ENCODE data around the gene HNF1B. TPM values are rescaled to one million over a fixed set of nuclear protein-coding genes. Genes with fewer than 3 reads are reported as not detected.

HNF1B gene
- total RNA-seq, 2 donors from 2014 or later = not detected

GRCh38 chr17:37754363-37754762, 9.5 kb upstream of the HNF1B start:
- Histone ChIP-seq H3K27ac (no peak overlapping the region), H3K4me3 (no peak overlapping the region), H3K9me3 (no peaks in the 10 kb centered on the region), H3K27me3 (replicated peaks; ENCODE audit: insufficient read depth) (no peaks in the 10 kb centered on the region), H3K36me3 (no peaks in the 10 kb centered on the region), H3K4me1 (ENCODE audit: control insufficient read depth in 1 of 2, low read depth in 2 of 2) (no peaks in the 10 kb centered on the region)
- DNase-seq (ENCODE audit: low spot score) = no peak
- ATAC-seq (ENCODE audit: insufficient number of reproducible peaks, low FRiP score, low read depth) = no peak
- TF ChIP-seq, protein P1, sequence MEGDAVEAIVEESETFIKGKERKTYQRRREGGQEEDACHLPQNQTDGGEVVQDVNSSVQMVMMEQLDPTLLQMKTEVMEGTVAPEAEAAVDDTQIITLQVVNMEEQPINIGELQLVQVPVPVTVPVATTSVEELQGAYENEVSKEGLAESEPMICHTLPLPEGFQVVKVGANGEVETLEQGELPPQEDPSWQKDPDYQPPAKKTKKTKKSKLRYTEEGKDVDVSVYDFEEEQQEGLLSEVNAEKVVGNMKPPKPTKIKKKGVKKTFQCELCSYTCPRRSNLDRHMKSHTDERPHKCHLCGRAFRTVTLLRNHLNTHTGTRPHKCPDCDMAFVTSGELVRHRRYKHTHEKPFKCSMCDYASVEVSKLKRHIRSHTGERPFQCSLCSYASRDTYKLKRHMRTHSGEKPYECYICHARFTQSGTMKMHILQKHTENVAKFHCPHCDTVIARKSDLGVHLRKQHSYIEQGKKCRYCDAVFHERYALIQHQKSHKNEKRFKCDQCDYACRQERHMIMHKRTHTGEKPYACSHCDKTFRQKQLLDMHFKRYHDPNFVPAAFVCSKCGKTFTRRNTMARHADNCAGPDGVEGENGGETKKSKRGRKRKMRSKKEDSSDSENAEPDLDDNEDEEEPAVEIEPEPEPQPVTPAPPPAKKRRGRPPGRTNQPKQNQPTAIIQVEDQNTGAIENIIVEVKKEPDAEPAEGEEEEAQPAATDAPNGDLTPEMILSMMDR (IDR thresholded peaks at IDR 0.05) = no peak

DNA sequence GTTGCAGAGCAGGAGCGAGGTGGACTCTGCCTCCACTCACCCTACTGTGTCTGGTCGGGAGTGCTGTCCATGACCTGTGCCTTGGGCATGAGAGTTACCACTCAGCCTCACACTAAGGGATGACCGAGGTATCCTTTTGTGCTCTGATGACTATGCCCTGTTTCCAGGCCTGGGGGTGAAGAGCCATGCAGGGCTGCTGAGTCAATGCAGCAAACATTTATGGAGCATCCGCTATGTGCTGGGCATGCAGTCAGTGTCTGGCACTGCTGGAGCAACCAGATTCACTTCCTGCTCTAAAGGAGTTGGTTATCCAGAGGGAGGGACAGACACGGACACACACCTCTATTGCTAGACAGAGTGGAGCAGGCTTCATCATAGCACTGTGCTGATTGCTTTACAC, 7.6 kb upstream of the HNF1B start:
- H3K27ac ChIP-seq = no peak overlapping the region
- TF ChIP-seq, protein P1 (IDR thresholded peaks at IDR 0.05) = no peak
- no peaks in the 10 kb centered on the region for H3K27me3 ChIP-seq (replicated peaks; ENCODE audit: insufficient read depth)

GRCh38 chr17:37750768-37751475, 6.1 kb upstream of the HNF1B start:
- TF ChIP-seq, protein P1 (IDR thresholded peaks at IDR 0.05) = no peak
- H3K27ac ChIP-seq = no peak overlapping the region
- ATAC-seq (ENCODE audit: insufficient number of reproducible peaks, low FRiP score, low read depth) (no peak), DNase-seq (ENCODE audit: low spot score) (no peak)
- H3K27me3 ChIP-seq (replicated peaks; ENCODE audit: insufficient read depth) = no peaks in the 10 kb centered on the region
- no peak overlapping the region for H3K4me3 ChIP-seq
- no peaks in the 10 kb centered on the region for H3K4me1 ChIP-seq (ENCODE audit: control insufficient read depth in 1 of 2, low read depth in 2 of 2)
- no peaks in the 10 kb centered on the region for H3K9me3 ChIP-seq
- H3K36me3 ChIP-seq = no peaks in the 10 kb centered on the region

More for the DNA sequence above, 7.6 kb upstream of the HNF1B start:
- Histone ChIP-seq H3K9me3 (no peaks in the 10 kb centered on the region), H3K4me1 (ENCODE audit: control insufficient read depth in 1 of 2, low read depth in 2 of 2) (no peaks in the 10 kb centered on the region), H3K36me3 (no peaks in the 10 kb centered on the region), H3K4me3 (no peak overlapping the region)
- ATAC-seq (ENCODE audit: insufficient number of reproducible peaks, low FRiP score, low read depth) (no peak), DNase-seq (ENCODE audit: low spot score) (no peak)

DNA sequence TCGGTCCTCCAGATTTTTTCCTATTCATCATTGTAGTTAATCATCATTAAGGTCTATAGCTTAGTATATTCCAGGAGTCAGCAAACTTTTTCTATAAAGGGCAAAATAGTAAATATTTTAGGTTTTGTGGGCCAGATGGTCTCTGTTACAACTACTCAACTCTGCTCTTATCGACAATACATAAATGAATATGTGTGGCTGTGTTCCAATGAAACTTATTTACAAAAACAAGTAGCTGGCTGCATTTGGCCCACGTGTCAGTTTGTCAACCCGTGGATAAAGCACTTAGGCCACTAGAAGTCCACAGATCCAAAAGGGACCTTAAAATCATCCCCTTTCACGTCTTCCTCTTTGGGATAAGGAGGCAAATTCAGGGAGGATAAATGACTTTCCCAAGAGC, 5.4 kb upstream of the HNF1B start:
- ATAC-seq (ENCODE audit: insufficient number of reproducible peaks, low FRiP score, low read depth) = no peak
- TF ChIP-seq, protein P1 (IDR thresholded peaks at IDR 0.05) = no peak
- H3K36me3 ChIP-seq = no peaks in the 10 kb centered on the region
- peaks cover 0 to 1% of the 10 kb centered on the region in 2 donors for H3K4me1 ChIP-seq (ENCODE audit: control insufficient read depth in 1 of 2, low read depth in 2 of 2)
- DNase-seq (ENCODE audit: low spot score) = no peak
- no peak overlapping the region for H3K27ac ChIP-seq
- no peaks in the 10 kb centered on the region for H3K27me3 ChIP-seq (replicated peaks; ENCODE audit: insufficient read depth)
- H3K4me3 ChIP-seq = no peak overlapping the region
- no peaks in the 10 kb centered on the region for H3K9me3 ChIP-seq

DNA sequence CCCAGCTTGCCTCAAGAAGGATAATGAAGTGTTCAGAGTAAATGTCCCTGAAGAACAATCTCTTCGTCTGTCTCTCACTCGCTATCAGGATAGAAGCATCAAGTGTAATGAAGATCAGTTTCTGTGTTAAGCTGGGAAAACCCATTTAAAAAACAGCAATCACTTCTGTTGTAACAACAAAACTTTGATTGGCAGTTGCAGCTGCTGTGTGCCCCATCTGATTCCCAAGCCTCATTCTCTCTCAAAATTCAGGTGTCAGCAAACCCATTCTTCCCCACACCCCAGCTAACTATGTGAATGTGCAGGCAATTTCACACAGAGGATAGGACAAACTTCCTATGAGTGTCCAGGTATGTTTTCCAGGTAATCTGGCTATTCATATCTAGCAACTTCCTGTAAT, 2.4 kb upstream of the HNF1B start:
- Histone ChIP-seq H3K9me3 (no peaks in the 10 kb centered on the region), H3K27me3 (replicated peaks; ENCODE audit: insufficient read depth) (peaks cover 14% of the 10 kb centered on the region)
- TF ChIP-seq, protein P1 (IDR thresholded peaks at IDR 0.05) = no peak

More for the DNA sequence above, 2.4 kb upstream of the HNF1B start:
- no peaks in the 10 kb centered on the region for H3K36me3 ChIP-seq
- H3K4me3 ChIP-seq = no peak overlapping the region
- no peak overlapping the region for H3K27ac ChIP-seq
- DNase-seq (ENCODE audit: low spot score) (no peak), ATAC-seq (ENCODE audit: insufficient number of reproducible peaks, low FRiP score, low read depth) (no peak)
- peaks cover 15 to 30% of the 10 kb centered on the region in 2 donors for H3K4me1 ChIP-seq (ENCODE audit: control insufficient read depth in 1 of 2, low read depth in 2 of 2)
